Measurements from ENCODE around the gene KIAA2012. TPM values are rescaled to one million over a fixed set of nuclear protein-coding genes. Genes with fewer than 3 reads are reported as not detected.
A peak's percentile ranks its signal among the peaks of the same experiment; 100 is the strongest.

The KIAA2012 gene
- total RNA-seq (not detected), polyA plus RNA-seq (not detected)

DNA sequence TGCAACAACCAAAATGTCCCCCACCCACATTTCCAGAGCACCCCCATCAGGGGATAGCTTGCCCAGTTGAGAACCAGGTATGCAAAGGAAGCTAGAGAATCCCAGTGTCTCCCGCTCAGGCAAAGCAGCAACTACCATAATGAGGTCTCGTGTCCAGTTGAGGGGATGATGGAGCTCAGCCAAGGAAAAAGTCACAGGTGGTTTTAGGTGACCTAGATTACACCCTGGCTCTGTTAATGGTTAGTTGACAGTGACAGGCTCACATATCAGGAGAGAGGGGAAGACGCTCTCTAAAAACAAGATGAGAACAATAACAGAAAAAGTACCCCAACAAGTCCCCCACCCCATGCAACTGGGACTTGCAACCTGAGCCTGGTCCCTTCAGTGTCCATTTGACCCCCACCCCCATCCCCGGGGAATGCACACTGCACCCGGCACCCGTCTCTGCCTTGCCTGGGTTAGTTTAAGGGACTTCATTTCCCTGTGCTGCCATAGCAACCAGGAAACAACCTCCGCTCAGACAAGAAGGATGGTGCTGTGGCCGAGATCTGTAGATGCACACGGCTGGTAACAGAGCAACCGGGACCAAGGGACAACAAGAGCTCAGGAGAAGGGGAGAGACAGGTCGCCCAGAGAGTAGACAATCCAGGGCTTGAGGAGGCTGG is at the start of gene KIAA2012:
KIAA2012 (plus strand) TSS at position 519 of the 665 bp plus-strand sequence. CDS start 373 bp downstream, outside the sequence.
- peak within 1 kb of the TSS in 1 of 8 donors; percentile 15 for H3K4me3 Mint-ChIP-seq
- no peaks in the 10 kb centered on the region for H3K9me3 Mint-ChIP-seq
- no peak for DNase-seq
- Histone ChIP-seq H3K4me3 (ENCODE audit: low read length in 2 of 2) (no peak within 1 kb of the TSS), H3K27me3 (ENCODE audit: insufficient read depth, low read length) (no peaks in the 10 kb centered on the region), H3K36me3 (ENCODE audit: insufficient read depth, low read length) (no peaks in the 10 kb centered on the region), H3K9me3 (ENCODE audit: control insufficient read depth in 1 of 2, low read length in 2 of 2) (no peaks in the 10 kb centered on the region), H3K27ac (ENCODE audit: low read depth, low read length) (no peak within 1 kb of the TSS), H3K4me1 (ENCODE audit: insufficient read depth, low read length) (no peaks in the 10 kb centered on the region)
- ChIA-PET POLR2A (ENCODE audit: partially characterized antibody) (no interaction called here), CTCF (ENCODE audit: partially characterized antibody) (no interaction called here)
- H3K36me3 Mint-ChIP-seq = no peaks in the 10 kb centered on the region
- H3K4me1 Mint-ChIP-seq = peaks cover 0 to 1% (median 0%) of the 10 kb centered on the region in 4 donors
- H3K27ac Mint-ChIP-seq = no peak within 1 kb of the TSS
- intact Hi-C loops (cut with micrococcal nuclease) = no loop called here
- peaks cover 2 to 7% of the 10 kb centered on the region in 2 donors for H3K27me3 Mint-ChIP-seq

DNA sequence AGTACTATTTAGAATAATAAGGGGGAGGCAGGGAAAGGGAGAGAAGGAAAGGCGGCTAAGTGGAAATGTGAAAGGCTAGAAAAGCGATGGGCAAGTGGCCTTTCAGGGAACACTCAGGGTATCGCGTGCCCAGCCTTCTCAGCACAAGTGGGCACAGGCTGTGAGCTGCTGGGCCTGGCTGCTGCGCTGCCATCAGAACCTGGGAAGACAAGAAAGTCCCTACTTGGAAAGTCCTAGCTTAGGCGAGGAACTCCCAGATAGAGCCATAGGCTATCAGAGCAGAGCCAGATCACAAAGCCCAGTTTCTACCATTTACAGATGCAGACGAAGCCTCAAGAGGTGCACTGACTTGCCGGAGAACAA is 49.2 kb upstream of the KIAA2012 start:
- H3K4me3 Mint-ChIP-seq = no peak overlapping the region
- no peak overlapping the region for H3K27ac Mint-ChIP-seq
- CTCF ChIA-PET (ENCODE audit: partially characterized antibody) = no interaction called here
- no peaks in the 10 kb centered on the region for H3K36me3 ChIP-seq (ENCODE audit: insufficient read depth, low read length)
- peaks cover 4 to 7% of the 10 kb centered on the region in 2 donors for H3K27me3 Mint-ChIP-seq
- POLR2A ChIA-PET (ENCODE audit: partially characterized antibody) = no interaction called here
- H3K9me3 ChIP-seq (ENCODE audit: control insufficient read depth in 1 of 2, low read length in 2 of 2) = no peaks in the 10 kb centered on the region
- no peaks in the 10 kb centered on the region for H3K4me1 Mint-ChIP-seq
- H3K27me3 ChIP-seq (ENCODE audit: insufficient read depth, low read length) = no peaks in the 10 kb centered on the region
- H3K9me3 Mint-ChIP-seq = peaks cover 0 to 2% (median 0%) of the 10 kb centered on the region in 8 donors
- DNase-seq = no peak
- no peak overlapping the region for H3K27ac ChIP-seq (ENCODE audit: low read depth, low read length)
- intact Hi-C loops (cut with micrococcal nuclease) = no loop called here
- no peak overlapping the region for H3K4me3 ChIP-seq (ENCODE audit: low read length in 2 of 2)
- no peaks in the 10 kb centered on the region for H3K36me3 Mint-ChIP-seq
- H3K4me1 ChIP-seq (ENCODE audit: insufficient read depth, low read length) = no peaks in the 10 kb centered on the region

DNA sequence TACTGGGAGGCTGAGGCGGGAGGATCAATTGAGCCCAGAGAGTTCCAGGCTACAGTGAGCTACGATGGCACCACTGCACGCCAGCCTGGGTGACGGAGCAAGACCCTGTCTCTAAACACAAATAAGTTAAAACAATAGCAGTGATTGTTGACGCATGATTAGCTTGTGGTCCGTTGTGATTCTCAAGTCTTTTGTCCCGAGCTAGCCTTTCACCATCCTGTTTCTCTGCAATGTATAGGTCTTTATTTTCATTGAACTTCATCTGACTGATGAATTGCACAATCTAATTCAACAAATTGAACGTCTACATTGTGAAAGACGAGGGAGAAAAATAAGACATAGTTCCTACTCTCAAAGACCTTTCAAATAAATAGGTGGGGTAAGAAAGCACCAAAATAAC is 48.2 kb upstream of the KIAA2012 start:
- no peaks in the 10 kb centered on the region for H3K9me3 ChIP-seq (ENCODE audit: control insufficient read depth in 1 of 2, low read length in 2 of 2)
- H3K4me3 ChIP-seq (ENCODE audit: low read length in 2 of 2) = no peak overlapping the region
- ChIA-PET POLR2A (ENCODE audit: partially characterized antibody) (no interaction called here), CTCF (ENCODE audit: partially characterized antibody) (no interaction called here)
- no peaks in the 10 kb centered on the region for H3K36me3 ChIP-seq (ENCODE audit: insufficient read depth, low read length)
- H3K27ac Mint-ChIP-seq = no peak overlapping the region
- peaks cover 4 to 9% of the 10 kb centered on the region in 2 donors for H3K27me3 Mint-ChIP-seq
- no peaks in the 10 kb centered on the region for H3K4me1 ChIP-seq (ENCODE audit: insufficient read depth, low read length)
- intact Hi-C loops (cut with micrococcal nuclease) = no loop called here
- no peak for DNase-seq
- no peaks in the 10 kb centered on the region for H3K36me3 Mint-ChIP-seq
- no peaks in the 10 kb centered on the region for H3K27me3 ChIP-seq (ENCODE audit: insufficient read depth, low read length)
- H3K27ac ChIP-seq (ENCODE audit: low read depth, low read length) = no peak overlapping the region
- H3K4me3 Mint-ChIP-seq = no peak overlapping the region
- H3K4me1 Mint-ChIP-seq = no peaks in the 10 kb centered on the region
- peaks cover 0 to 2% (median 0%) of the 10 kb centered on the region in 8 donors for H3K9me3 Mint-ChIP-seq

DNA sequence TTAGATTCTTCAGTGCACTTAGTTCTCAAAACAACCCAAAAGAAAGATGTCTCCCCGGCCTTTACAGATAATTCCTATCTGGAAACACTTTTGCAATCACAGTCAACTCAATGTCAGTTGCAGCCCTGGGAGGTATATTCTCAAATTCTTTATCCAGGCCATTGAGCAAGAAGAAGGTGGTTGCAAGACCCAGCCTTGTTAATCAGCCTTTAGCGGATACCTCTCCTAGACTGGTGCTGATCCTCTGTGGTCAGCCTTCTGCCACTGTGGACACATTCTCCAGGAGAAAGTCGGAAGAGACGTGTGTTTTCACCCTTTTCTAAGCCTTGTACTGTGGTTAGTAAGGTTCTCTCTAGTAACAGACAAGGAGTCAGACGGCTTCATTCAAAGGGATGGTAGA is 47.2 kb upstream of the KIAA2012 start:
- Mint-ChIP-seq H3K4me3 (no peak overlapping the region), H3K27ac (no peak overlapping the region), H3K4me1 (no peaks in the 10 kb centered on the region), H3K36me3 (no peaks in the 10 kb centered on the region), H3K9me3 (peaks cover 0 to 2% (median 0%) of the 10 kb centered on the region in 8 donors), H3K27me3 (peaks cover 4 to 9% of the 10 kb centered on the region in 2 donors)
- DNase-seq = no peak
- Histone ChIP-seq H3K4me1 (ENCODE audit: insufficient read depth, low read length) (no peaks in the 10 kb centered on the region), H3K36me3 (ENCODE audit: insufficient read depth, low read length) (no peaks in the 10 kb centered on the region), H3K4me3 (ENCODE audit: low read length in 2 of 2) (no peak overlapping the region), H3K9me3 (ENCODE audit: control insufficient read depth in 1 of 2, low read length in 2 of 2) (no peaks in the 10 kb centered on the region), H3K27ac (ENCODE audit: low read depth, low read length) (no peak overlapping the region), H3K27me3 (ENCODE audit: insufficient read depth, low read length) (no peaks in the 10 kb centered on the region)
- CTCF ChIA-PET (ENCODE audit: partially characterized antibody) = no interaction called here
- intact Hi-C loops (cut with micrococcal nuclease) = no loop called here
- POLR2A ChIA-PET (ENCODE audit: partially characterized antibody) = no interaction called here

DNA sequence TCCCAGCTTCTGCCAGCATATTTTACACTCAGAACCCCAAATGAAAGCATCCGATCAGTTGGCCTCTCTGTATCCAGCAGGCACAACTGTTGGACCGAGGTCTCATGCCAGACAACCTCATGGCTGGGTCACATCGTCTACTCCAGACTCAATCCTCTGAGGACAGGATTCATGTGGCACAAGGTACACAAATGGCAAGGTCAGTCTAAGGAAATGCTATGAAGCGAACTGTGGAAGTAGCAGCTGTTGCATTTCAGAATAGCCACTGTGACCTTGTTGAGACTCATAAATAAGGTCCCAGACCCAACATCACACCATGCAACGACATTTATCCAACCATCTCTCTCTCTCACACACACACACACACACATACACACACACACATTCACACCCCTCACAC is 46.5 kb upstream of the KIAA2012 start:
- DNase-seq = no peak
- Histone ChIP-seq H3K27me3 (ENCODE audit: insufficient read depth, low read length) (no peaks in the 10 kb centered on the region), H3K36me3 (ENCODE audit: insufficient read depth, low read length) (no peaks in the 10 kb centered on the region), H3K4me1 (ENCODE audit: insufficient read depth, low read length) (no peaks in the 10 kb centered on the region), H3K27ac (ENCODE audit: low read depth, low read length) (no peak overlapping the region), H3K4me3 (ENCODE audit: low read length in 2 of 2) (no peak overlapping the region), H3K9me3 (ENCODE audit: control insufficient read depth in 1 of 2, low read length in 2 of 2) (no peaks in the 10 kb centered on the region)
- CTCF ChIA-PET (ENCODE audit: partially characterized antibody) = no interaction called here
- POLR2A ChIA-PET (ENCODE audit: partially characterized antibody) = no interaction called here
- Mint-ChIP-seq H3K4me3 (no peak overlapping the region), H3K36me3 (no peaks in the 10 kb centered on the region), H3K9me3 (peaks cover 0 to 2% (median 0%) of the 10 kb centered on the region in 8 donors), H3K27ac (peak overlapping the region in 1 of 7 donors; percentile 38), H3K27me3 (peaks cover 4 to 9% of the 10 kb centered on the region in 2 donors), H3K4me1 (peaks cover 0 to 2% (median 0%) of the 10 kb centered on the region in 4 donors)
- intact Hi-C loops (cut with micrococcal nuclease) = no loop called here

DNA sequence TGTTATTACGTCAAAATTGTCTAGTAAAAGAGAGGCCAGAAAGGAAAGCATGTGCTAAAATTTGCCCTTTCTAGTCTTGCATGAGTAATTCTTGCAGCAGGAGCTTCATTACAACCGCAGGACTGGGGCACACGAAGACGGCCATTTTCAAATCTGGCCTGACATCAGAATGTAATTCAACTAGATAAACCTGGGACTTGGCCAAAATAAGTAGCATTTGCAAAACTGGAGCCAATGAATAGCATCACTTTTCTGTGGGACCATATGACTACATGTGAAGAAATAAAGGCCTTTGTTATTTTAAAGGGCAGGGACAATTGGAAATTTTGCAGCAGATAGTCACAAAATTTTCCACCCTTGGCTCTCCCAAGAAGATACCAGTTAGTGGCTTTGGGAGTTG is 42.4 kb upstream of the KIAA2012 start:
- H3K9me3 Mint-ChIP-seq = no peaks in the 10 kb centered on the region
- H3K36me3 Mint-ChIP-seq = peaks cover 0 to 9% of the 10 kb centered on the region in 2 donors
- H3K4me1 ChIP-seq (ENCODE audit: insufficient read depth, low read length) = peaks cover 19% of the 10 kb centered on the region
- ChIA-PET CTCF (ENCODE audit: partially characterized antibody) (no interaction called here), POLR2A (ENCODE audit: partially characterized antibody) (no interaction called here)
- H3K4me1 Mint-ChIP-seq = peaks cover 8 to 15% (median 10%) of the 10 kb centered on the region in 4 donors
- no peak for DNase-seq
- H3K9me3 ChIP-seq (ENCODE audit: control insufficient read depth in 1 of 2, low read length in 2 of 2) = no peaks in the 10 kb centered on the region
- H3K36me3 ChIP-seq (ENCODE audit: insufficient read depth, low read length) = no peaks in the 10 kb centered on the region
- H3K27ac ChIP-seq (ENCODE audit: low read depth, low read length) = no peak overlapping the region
- H3K27me3 Mint-ChIP-seq = peaks cover 3 to 6% of the 10 kb centered on the region in 2 donors
- H3K27ac Mint-ChIP-seq = peak overlapping the region in 2 of 7 donors; percentile 24 to 61
- H3K27me3 ChIP-seq (ENCODE audit: insufficient read depth, low read length) = peaks cover 6% of the 10 kb centered on the region
- H3K4me3 ChIP-seq (ENCODE audit: low read length in 2 of 2) = no peak overlapping the region
- intact Hi-C loops (cut with micrococcal nuclease) = loop anchor here (5.0 to 10.0 kb wide), 5 partner anchors 234 to 1656 kb away; partner anchors contain the start of genes ALS2, BMPR2 and NOP58
- no peak overlapping the region for H3K4me3 Mint-ChIP-seq

DNA sequence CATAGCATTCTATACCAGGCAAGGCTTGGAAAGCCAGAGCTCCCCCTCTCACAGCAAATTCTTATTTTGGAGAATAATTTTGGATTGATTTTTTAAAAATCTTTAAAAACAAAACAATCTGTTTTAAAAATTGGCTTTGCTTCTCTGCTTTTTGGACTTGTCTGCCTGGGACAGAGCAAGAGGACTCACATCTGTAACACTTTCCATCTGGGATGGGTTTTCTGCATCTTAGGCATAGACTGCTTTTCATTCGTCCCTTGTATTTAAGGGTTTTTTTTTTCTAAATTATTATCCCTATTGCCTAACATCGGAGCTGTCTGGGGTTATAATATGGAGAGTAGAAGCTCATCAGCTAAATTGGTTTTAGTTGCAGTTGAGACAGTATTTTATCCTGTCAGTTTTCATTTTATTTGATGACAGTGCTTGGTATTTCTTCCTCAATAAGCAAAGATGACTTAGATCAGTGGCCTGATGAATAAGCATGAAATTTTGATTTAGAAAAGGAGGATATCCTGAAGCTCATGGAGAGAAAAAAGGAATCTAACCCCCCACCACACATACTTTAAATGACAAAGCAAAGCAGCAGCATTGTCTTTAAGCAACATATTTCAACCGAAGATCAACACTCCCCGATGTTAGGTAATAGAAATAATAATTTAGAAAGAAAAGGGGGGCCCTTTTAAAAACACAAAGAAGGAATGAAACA is 41.7 kb upstream of the KIAA2012 start:
- Mint-ChIP-seq H3K36me3 (peaks cover 0 to 9% of the 10 kb centered on the region in 2 donors), H3K27ac (peak overlapping the region in 2 of 7 donors; percentile 6 to 84), H3K27me3 (peaks cover 1 to 4% of the 10 kb centered on the region in 2 donors), H3K9me3 (no peaks in the 10 kb centered on the region), H3K4me3 (peak overlapping the region; percentile 4 to 94 (median 74)), H3K4me1 (peaks cover 8 to 15% (median 10%) of the 10 kb centered on the region in 4 donors)
- H3K4me1 ChIP-seq (ENCODE audit: insufficient read depth, low read length) = peaks cover 21% of the 10 kb centered on the region
- intact Hi-C loops (cut with micrococcal nuclease) = loop anchor here (5.0 to 10.0 kb wide), 5 partner anchors 233 to 1657 kb away; partner anchors contain the start of genes ALS2, BMPR2 and NOP58
- CTCF ChIA-PET (ENCODE audit: partially characterized antibody) = no interaction called here
- H3K27ac ChIP-seq (ENCODE audit: low read depth, low read length) = no peak overlapping the region
- no peak overlapping the region for H3K4me3 ChIP-seq (ENCODE audit: low read length in 2 of 2)
- no peaks in the 10 kb centered on the region for H3K9me3 ChIP-seq (ENCODE audit: control insufficient read depth in 1 of 2, low read length in 2 of 2)
- POLR2A ChIA-PET (ENCODE audit: partially characterized antibody) = no interaction called here
- no peak for DNase-seq
- H3K36me3 ChIP-seq (ENCODE audit: insufficient read depth, low read length) = no peaks in the 10 kb centered on the region
- peaks cover 13% of the 10 kb centered on the region for H3K27me3 ChIP-seq (ENCODE audit: insufficient read depth, low read length)
